Endodermal cell (in vitro differentiated cells): Measurements from ENCODE around the gene DLG2. TPM values are rescaled to one million over a fixed set of nuclear protein-coding genes. Genes with fewer than 3 reads are reported as not detected.

Experiments used
- DNase-seq: peaks from one replicate; pipeline ENCODE4 v3.0.0-alpha.2; 2017
- H3K27ac ChIP-seq: 2 replicates; pipeline ENCODE4 v1.5.1; 2013; ENCODE audit warnings: mild to moderate bottlenecking, low read depth, low read length, moderate library complexity
- H3K27me3 ChIP-seq: 2 replicates; pipeline ENCODE4 v1.6.1; 2013; ENCODE audit warnings: mild to moderate bottlenecking, low read length, moderate library complexity; ENCODE audit not compliant: insufficient read depth, control insufficient read depth, poor library complexity, severe bottlenecking
- H3K36me3 ChIP-seq: 2 replicates; pipeline ENCODE4 v1.7.0; 2013; ENCODE audit warnings: mild to moderate bottlenecking, low read length, moderate library complexity; ENCODE audit not compliant: control insufficient read depth, insufficient read depth
- H3K4me1 ChIP-seq: one replicate; pipeline ENCODE4 v1.7.0; 2013; ENCODE audit warnings: low read length; ENCODE audit not compliant: control insufficient read depth, insufficient read depth
- H3K4me3 ChIP-seq: 2 replicates; pipeline ENCODE4 v1.5.1; 2013; ENCODE audit warnings: mild to moderate bottlenecking, low read length, moderate library complexity
- H3K9ac ChIP-seq: 2 replicates; pipeline ENCODE4 v1.6.1; 2013; ENCODE audit warnings: mild to moderate bottlenecking, low read length, moderate library complexity; ENCODE audit not compliant: poor library complexity, severe bottlenecking; ENCODE audit errors: extremely low read depth
- H3K9me3 ChIP-seq: 2 replicates; pipeline ENCODE4 v1.6.1; 2013; ENCODE audit warnings: mild to moderate bottlenecking, low read length, moderate library complexity; ENCODE audit not compliant: control insufficient read depth
- H3K27ac Mint-ChIP-seq: 2 replicates; pipeline ENCODE4 v1.8.0; 2020; ENCODE audit warnings: mixed read lengths
- H3K27me3 Mint-ChIP-seq: 2 replicates; pipeline ENCODE4 v1.8.0; 2021; ENCODE audit warnings: mild to moderate bottlenecking, mixed read lengths; ENCODE audit not compliant: insufficient read depth
- H3K36me3 Mint-ChIP-seq: 2 replicates; pipeline ENCODE4 v1.8.0; 2020; ENCODE audit warnings: low read depth, mixed read lengths
- H3K4me1 Mint-ChIP-seq: 2 replicates; pipeline ENCODE4 v1.8.0; 2020; ENCODE audit warnings: mixed read lengths
- H3K4me3 Mint-ChIP-seq: 2 replicates; pipeline ENCODE4 v1.8.0; 2020; ENCODE audit warnings: mild to moderate bottlenecking, moderate library complexity, mixed read lengths
- H3K9me3 Mint-ChIP-seq: 2 replicates; pipeline ENCODE4 v1.8.0; 2020; ENCODE audit warnings: mild to moderate bottlenecking, mixed read lengths
- WGBS, 2 experiments: methylation state at CpG; one replicate each; pipeline versions ENCODE4 v1.1.5 to v1.1.7; 2013; ENCODE audit warnings: missing lambda C conversion rate in 2 of 2, mixed read lengths in 1 of 2; ENCODE audit not compliant: insufficient coverage in 1 of 2, insufficient read length in 1 of 2; 5-methylcytosine and 5-hydroxymethylcytosine counted together
- total RNA-seq, 2 donors: library from RNA; stranded (reverse); fragmentation: NEBNext Ultra II Directional in 1 of 2; extraction: Animal tissue kit (Norgen Biotek cat#: 25700) in 1 of 2; gene quantifications; 2 replicates in 1 of 2; 3 replicates in 1 of 2; pipeline ENCODE4 v1.2.1, GENCODE V29; 2021
- TF ChIP-seq, protein P1 (sequence below): fragments of 200-600 bp; sonication (generic); conservative IDR thresholded peaks from 2 replicates; pipeline ENCODE4 v1.5.0; 2021; ENCODE audit warnings: antibody characterized with exemption, mild to moderate bottlenecking

Gene DLG2
- total RNA-seq, 2 donors from 2014 or later: 9.6 to 10.6 TPM

- Mint-ChIP-seq H3K36me3 (no peaks in the 10 kb centered on the region), H3K27me3 (no peaks in the 10 kb centered on the region), H3K4me1 (no peaks in the 10 kb centered on the region), H3K27ac (no peak overlapping the region), H3K9me3 (no peaks in the 10 kb centered on the region), H3K4me3 (no peak overlapping the region)
- no peaks in the 10 kb centered on the region for H3K27me3 ChIP-seq
- no peak overlapping the region for H3K27ac ChIP-seq
- H3K9ac ChIP-seq: no peak overlapping the region
- no peaks in the 10 kb centered on the region for H3K36me3 ChIP-seq
- TF ChIP-seq, protein P1, sequence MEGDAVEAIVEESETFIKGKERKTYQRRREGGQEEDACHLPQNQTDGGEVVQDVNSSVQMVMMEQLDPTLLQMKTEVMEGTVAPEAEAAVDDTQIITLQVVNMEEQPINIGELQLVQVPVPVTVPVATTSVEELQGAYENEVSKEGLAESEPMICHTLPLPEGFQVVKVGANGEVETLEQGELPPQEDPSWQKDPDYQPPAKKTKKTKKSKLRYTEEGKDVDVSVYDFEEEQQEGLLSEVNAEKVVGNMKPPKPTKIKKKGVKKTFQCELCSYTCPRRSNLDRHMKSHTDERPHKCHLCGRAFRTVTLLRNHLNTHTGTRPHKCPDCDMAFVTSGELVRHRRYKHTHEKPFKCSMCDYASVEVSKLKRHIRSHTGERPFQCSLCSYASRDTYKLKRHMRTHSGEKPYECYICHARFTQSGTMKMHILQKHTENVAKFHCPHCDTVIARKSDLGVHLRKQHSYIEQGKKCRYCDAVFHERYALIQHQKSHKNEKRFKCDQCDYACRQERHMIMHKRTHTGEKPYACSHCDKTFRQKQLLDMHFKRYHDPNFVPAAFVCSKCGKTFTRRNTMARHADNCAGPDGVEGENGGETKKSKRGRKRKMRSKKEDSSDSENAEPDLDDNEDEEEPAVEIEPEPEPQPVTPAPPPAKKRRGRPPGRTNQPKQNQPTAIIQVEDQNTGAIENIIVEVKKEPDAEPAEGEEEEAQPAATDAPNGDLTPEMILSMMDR: no peak
- no peak for DNase-seq
- H3K9me3 ChIP-seq: no peaks in the 10 kb centered on the region
- no peaks in the 10 kb centered on the region for H3K4me1 ChIP-seq
- H3K4me3 ChIP-seq: no peak overlapping the region
Observed at GRCh38 chr11:84763931-84764330, 863.2 kb downstream of the DLG2 start.

- Mint-ChIP-seq H3K27ac (no peak overlapping the region), H3K36me3 (no peaks in the 10 kb centered on the region), H3K4me1 (no peaks in the 10 kb centered on the region), H3K27me3 (no peaks in the 10 kb centered on the region), H3K4me3 (no peak overlapping the region), H3K9me3 (peaks cover 4% of the 10 kb centered on the region)
- TF ChIP-seq, protein P1: no peak
- no peak for DNase-seq
- 94 to 100% methylated on average over 2 of the region's 2 CpGs for WGBS, 2 experiments
- no peaks in the 10 kb centered on the region for H3K4me1 ChIP-seq
- H3K4me3 ChIP-seq: no peak overlapping the region
- H3K36me3 ChIP-seq: no peaks in the 10 kb centered on the region
- H3K27me3 ChIP-seq: no peaks in the 10 kb centered on the region
- H3K9ac ChIP-seq: no peak overlapping the region
- H3K9me3 ChIP-seq: no peaks in the 10 kb centered on the region
- no peak overlapping the region for H3K27ac ChIP-seq
Observed at GRCh38 chr11:84757711-84758110, 869.4 kb downstream of the DLG2 start.

GRCh38 chr11:84751371-84751770, 875.8 kb downstream of the DLG2 start:
- Mint-ChIP-seq H3K27me3 (no peaks in the 10 kb centered on the region), H3K27ac (no peak overlapping the region), H3K4me3 (no peak overlapping the region), H3K36me3 (no peaks in the 10 kb centered on the region), H3K4me1 (peaks cover 15% of the 10 kb centered on the region), H3K9me3 (peaks cover 4% of the 10 kb centered on the region)
- Histone ChIP-seq H3K4me1 (no peaks in the 10 kb centered on the region), H3K4me3 (no peak overlapping the region), H3K36me3 (no peaks in the 10 kb centered on the region), H3K9me3 (no peaks in the 10 kb centered on the region), H3K9ac (no peak overlapping the region), H3K27me3 (no peaks in the 10 kb centered on the region), H3K27ac (no peak overlapping the region)
- 93% methylated on average over 2 of the region's 2 CpGs; no CpG with 5 or more reads in 1 of the 2 experiments for WGBS, 2 experiments
- TF ChIP-seq, protein P1: no peak
- DNase-seq: no peak
